Naive thymus-derived CD8-positive, alpha-beta T cell (primary cell): ENCODE data around the gene ABCC6. TPM values are rescaled to one million over a fixed set of nuclear protein-coding genes. Genes with fewer than 3 reads are reported as not detected.

ENCODE experiments used
- ATAC-seq, 2 donors: fragments of 150-1000 bp; cut with Tn5 transposase in 1 of 2; sonication (Bioruptor Pico), chemical (Tn5 transposase) in 1 of 2; 1 replicate in 1 of 2; 2 replicates in 1 of 2; pipeline ENCODE4 v1.10.0; 2021; ENCODE audit warnings: mild to moderate bottlenecking in 2 of 2, moderate library complexity in 2 of 2
- POLR2A ChIA-PET: fragments of 350-600 bp; sonication (Branson Sonifier 250); formaldehyde crosslinking; loops from one replicate; lab custom pipeline; 2021; ENCODE audit warnings: antibody characterized with exemption; lab: Charles Lee
- DNase-seq, 10 donors: peaks; one replicate each; pipeline versions ENCODE4 v3.0.0 to v3.0.0-alpha.2; 2020 to 2022
- H3K27ac Mint-ChIP-seq, 10 donors: one replicate each; pipeline ENCODE4 v1.8.0; 2020 to 2022; ENCODE audit warnings: mild to moderate bottlenecking in 10 of 10, mixed read lengths in 10 of 10, moderate library complexity in 4 of 10, inconsistent platforms in 1 of 10
- H3K27me3 Mint-ChIP-seq, 5 donors: one replicate each; pipeline ENCODE4 v1.8.0; 2021 to 2022; ENCODE audit warnings: mixed read lengths in 5 of 5
- H3K36me3 Mint-ChIP-seq, 3 donors: one replicate each; pipeline ENCODE4 v1.8.0; 2020 to 2022; ENCODE audit warnings: mixed read lengths in 3 of 3, mild to moderate bottlenecking in 2 of 3, inconsistent platforms in 1 of 3
- H3K4me1 Mint-ChIP-seq, 4 donors: one replicate each; pipeline ENCODE4 v1.8.0; 2021 to 2022; ENCODE audit warnings: mixed read lengths in 4 of 4
- H3K4me3 Mint-ChIP-seq, 10 donors: one replicate each; pipeline ENCODE4 v1.8.0; 2020 to 2022; ENCODE audit warnings: mild to moderate bottlenecking in 10 of 10, mixed read lengths in 10 of 10, moderate library complexity in 6 of 10, inconsistent platforms in 1 of 10
- H3K9me3 Mint-ChIP-seq, 9 donors: one replicate each; pipeline ENCODE4 v1.8.0; 2020 to 2022; ENCODE audit warnings: mixed read lengths in 9 of 9, mild to moderate bottlenecking in 3 of 9, inconsistent platforms in 1 of 9, moderate library complexity in 1 of 9
- polyA plus RNA-seq, 3 donors: library from polyadenylated mRNA; unstranded; fragments of 300-500 nt; fragmentation: Illumina TruSeq; gene quantifications; one replicate each; pipeline ENCODE4 v1.2.3, GENCODE V29; 2021
- total RNA-seq, 8 experiments: library from RNA in 2 of 8; stranded (reverse) in 2 of 8; gene quantifications; one replicate each; pipeline ENCODE4 v1.2.3 and lab custom pipeline; 2021 to 2026

Gene ABCC6
- total and polyA plus RNA-seq, 5 experiments from 2014 or later: 0.04 to 0.08 TPM; not detected in 3

- peak overlapping the region in 1 of 10 donors; percentile 49 for H3K27ac Mint-ChIP-seq
- POLR2A ChIA-PET: no interaction called here
Measured at GRCh38 chr16:16141141-16141540, 82.2 kb downstream of the ABCC6 start.

GRCh38 chr16:16140537-16140936 is 82.8 kb downstream of the ABCC6 start:
- Mint-ChIP-seq H3K27me3 (no peaks in the 10 kb centered on the region), H3K27ac (no peak overlapping the region), H3K4me1 (peaks cover 0 to 6% (median 0%) of the 10 kb centered on the region in 4 donors), H3K9me3 (no peaks in the 10 kb centered on the region), H3K36me3 (peaks cover 4 to 79% (median 23%) of the 10 kb centered on the region in 3 donors), H3K4me3 (no peak overlapping the region)
- POLR2A ChIA-PET: no interaction called here
- ATAC-seq (no peak), DNase-seq (no peak)

More at GRCh38 chr16:16141141-16141540, 82.2 kb downstream of the ABCC6 start:
- no peak overlapping the region for H3K4me3 Mint-ChIP-seq
- no peaks in the 10 kb centered on the region for H3K9me3 Mint-ChIP-seq
- H3K4me1 Mint-ChIP-seq: peaks cover 0 to 8% (median 0%) of the 10 kb centered on the region in 4 donors
- DNase-seq (no peak), ATAC-seq (no peak)
- peaks cover 4 to 75% (median 22%) of the 10 kb centered on the region in 3 donors for H3K36me3 Mint-ChIP-seq
- H3K27me3 Mint-ChIP-seq: no peaks in the 10 kb centered on the region

DNA sequence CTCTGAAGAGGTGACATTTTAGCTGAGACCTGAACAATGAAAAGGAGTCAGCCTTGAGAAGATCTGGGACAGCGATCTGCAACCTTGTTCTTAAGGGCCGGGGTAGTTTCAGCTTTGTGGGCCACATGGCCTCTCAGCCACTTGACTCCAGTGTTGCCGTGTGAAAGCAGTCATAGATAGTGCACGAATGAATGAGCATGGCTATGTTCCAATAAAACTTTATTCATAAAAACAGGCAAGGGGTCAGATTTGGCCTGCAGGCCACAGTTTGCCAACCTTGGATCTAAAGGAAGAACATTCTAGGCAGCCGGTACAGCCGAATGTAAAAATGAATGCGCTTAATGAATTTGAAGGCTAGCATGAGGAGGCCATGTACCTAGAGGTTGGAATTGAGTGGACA is 83.5 kb downstream of the ABCC6 start:
- peaks cover 4 to 86% (median 27%) of the 10 kb centered on the region in 3 donors for H3K36me3 Mint-ChIP-seq
- no peak for ATAC-seq
- H3K4me1 Mint-ChIP-seq: peaks cover 0 to 3% (median 0%) of the 10 kb centered on the region in 4 donors
- no peak overlapping the region for H3K4me3 Mint-ChIP-seq
- POLR2A ChIA-PET: no interaction called here
- no peaks in the 10 kb centered on the region for H3K9me3 Mint-ChIP-seq
- no peak overlapping the region for H3K27ac Mint-ChIP-seq
- DNase-seq: no peak
- H3K27me3 Mint-ChIP-seq: no peaks in the 10 kb centered on the region

GRCh38 chr16:16139061-16139460 is 84.2 kb downstream of the ABCC6 start:
- no peak overlapping the region for H3K4me3 Mint-ChIP-seq
- POLR2A ChIA-PET: no interaction called here
- no peaks in the 10 kb centered on the region for H3K9me3 Mint-ChIP-seq
- ATAC-seq (no peak), DNase-seq (no peak)
- H3K36me3 Mint-ChIP-seq: peaks cover 4 to 89% (median 30%) of the 10 kb centered on the region in 3 donors
- peak overlapping the region in 1 of 10 donors; percentile 85 for H3K27ac Mint-ChIP-seq
- peaks cover 0 to 3% (median 0%) of the 10 kb centered on the region in 4 donors for H3K4me1 Mint-ChIP-seq
- H3K27me3 Mint-ChIP-seq: no peaks in the 10 kb centered on the region

DNA sequence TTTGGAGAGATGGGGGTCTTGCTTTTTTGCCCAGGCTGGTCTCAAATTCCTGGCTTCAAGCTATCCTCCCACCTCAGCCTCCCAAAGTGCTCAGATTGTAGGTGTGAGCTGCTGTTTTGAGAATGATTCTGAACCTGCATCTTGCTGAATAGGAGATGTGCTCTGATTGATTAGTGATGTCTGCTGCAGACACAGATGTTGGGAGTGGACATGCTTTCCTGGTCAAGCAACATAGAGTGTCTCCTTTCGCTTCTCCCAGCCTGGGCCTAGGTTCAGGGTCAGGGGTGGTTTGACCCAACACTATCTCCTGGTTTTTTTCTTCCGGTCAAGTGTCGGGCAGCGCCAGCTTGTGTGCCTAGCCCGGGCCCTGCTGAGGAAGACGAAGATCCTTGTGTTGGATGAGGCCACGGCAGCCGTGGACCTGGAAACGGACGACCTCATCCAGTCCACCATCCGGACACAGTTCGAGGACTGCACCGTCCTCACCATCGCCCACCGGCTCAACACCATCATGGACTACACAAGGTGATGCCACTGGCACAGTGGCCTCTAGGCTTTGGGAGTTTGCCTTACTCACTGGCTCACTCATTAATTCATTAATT is 85.2 kb downstream of the ABCC6 start:
- POLR2A ChIA-PET: no interaction called here
- Mint-ChIP-seq H3K27ac (no peak overlapping the region), H3K4me1 (peaks cover 0 to 5% (median 0%) of the 10 kb centered on the region in 4 donors), H3K36me3 (peaks cover 4 to 93% (median 35%) of the 10 kb centered on the region in 3 donors), H3K4me3 (no peak overlapping the region), H3K9me3 (no peaks in the 10 kb centered on the region), H3K27me3 (no peaks in the 10 kb centered on the region)
- no peak for ATAC-seq
- DNase-seq: no peak

- no peak for ATAC-seq
- POLR2A ChIA-PET: no interaction called here
- Mint-ChIP-seq H3K27ac (no peak overlapping the region), H3K36me3 (peaks cover 4 to 95% (median 38%) of the 10 kb centered on the region in 3 donors), H3K27me3 (no peaks in the 10 kb centered on the region), H3K9me3 (no peaks in the 10 kb centered on the region), H3K4me1 (peaks cover 0 to 5% (median 0%) of the 10 kb centered on the region in 4 donors), H3K4me3 (no peak overlapping the region)
- DNase-seq: no peak
Measured at GRCh38 chr16:16137110-16137509, 86.2 kb downstream of the ABCC6 start.

GRCh38 chr16:16136588-16136987 is 86.7 kb downstream of the ABCC6 start:
- no peak overlapping the region for H3K4me3 Mint-ChIP-seq
- H3K4me1 Mint-ChIP-seq: peaks cover 0 to 5% (median 0%) of the 10 kb centered on the region in 4 donors
- POLR2A ChIA-PET: no interaction called here
- ATAC-seq (no peak), DNase-seq (no peak)
- H3K36me3 Mint-ChIP-seq: peaks cover 4 to 96% (median 40%) of the 10 kb centered on the region in 3 donors
- H3K27ac Mint-ChIP-seq: no peak overlapping the region
- no peaks in the 10 kb centered on the region for H3K9me3 Mint-ChIP-seq
- no peaks in the 10 kb centered on the region for H3K27me3 Mint-ChIP-seq

DNA sequence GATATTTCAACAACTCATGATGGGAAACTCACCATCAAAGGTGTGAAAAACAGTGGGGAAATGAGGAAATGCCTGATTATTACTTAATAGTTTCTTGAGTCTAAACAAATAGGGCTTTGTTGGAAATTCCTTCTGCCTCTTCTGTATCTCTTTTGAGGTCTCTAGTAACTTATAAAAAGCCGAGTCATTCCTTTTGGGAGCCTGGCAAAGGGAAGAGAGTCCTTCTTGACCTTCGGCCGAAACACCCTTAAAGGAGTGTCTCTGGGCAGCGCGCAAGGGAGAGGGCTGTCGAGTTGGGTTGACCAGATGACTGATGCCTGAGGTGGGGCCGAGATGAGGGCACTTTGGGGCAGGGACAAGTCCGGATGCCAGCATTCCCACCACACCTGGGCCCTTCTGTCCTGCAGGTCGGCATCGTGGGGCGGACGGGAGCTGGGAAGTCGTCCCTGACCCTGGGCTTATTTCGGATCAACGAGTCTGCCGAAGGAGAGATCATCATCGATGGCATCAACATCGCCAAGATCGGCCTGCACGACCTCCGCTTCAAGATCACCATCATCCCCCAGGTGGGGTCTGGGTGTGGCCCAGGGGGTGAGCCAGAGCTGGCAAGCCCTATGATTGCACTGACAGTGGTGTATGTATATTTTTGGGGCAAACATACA is 89.2 kb downstream of the ABCC6 start:
- POLR2A ChIA-PET: interaction anchor here (0.7 kb wide), 1 partner anchor 533 kb away, joined by 3 read pairs; no protein-coding TSS in a partner anchor
- DNase-seq (no peak), ATAC-seq (no peak)
- H3K36me3 Mint-ChIP-seq: peaks cover 0 to 93% (median 27%) of the 10 kb centered on the region in 3 donors
- H3K27me3 Mint-ChIP-seq: no peaks in the 10 kb centered on the region
- peaks cover 0 to 2% (median under 1%) of the 10 kb centered on the region in 4 donors for H3K4me1 Mint-ChIP-seq
- no peaks in the 10 kb centered on the region for H3K9me3 Mint-ChIP-seq
- H3K27ac Mint-ChIP-seq: peak overlapping the region in 1 of 10 donors; percentile 31
- H3K4me3 Mint-ChIP-seq: peak overlapping the region in 1 of 10 donors; percentile 42

- no peaks in the 10 kb centered on the region for H3K27me3 Mint-ChIP-seq
- no peak overlapping the region for H3K4me3 Mint-ChIP-seq
- peaks cover 0 to 6% (median 2%) of the 10 kb centered on the region in 4 donors for H3K4me1 Mint-ChIP-seq
- POLR2A ChIA-PET: interaction anchor here (0.6 to 0.7 kb wide), 2 partner anchors 187 to 243 kb away, joined by 3 read pairs; no protein-coding TSS in a partner anchor
- peak overlapping the region in 3 of 10 donors; percentile 49 to 53 (median 51) for H3K27ac Mint-ChIP-seq
- no peaks in the 10 kb centered on the region for H3K9me3 Mint-ChIP-seq
- no peak for DNase-seq
- peaks cover 0 to 87% (median 24%) of the 10 kb centered on the region in 3 donors for H3K36me3 Mint-ChIP-seq
- no peak for ATAC-seq
Measured at GRCh38 chr16:16131659-16132058, 91.6 kb downstream of the ABCC6 start.

DNA sequence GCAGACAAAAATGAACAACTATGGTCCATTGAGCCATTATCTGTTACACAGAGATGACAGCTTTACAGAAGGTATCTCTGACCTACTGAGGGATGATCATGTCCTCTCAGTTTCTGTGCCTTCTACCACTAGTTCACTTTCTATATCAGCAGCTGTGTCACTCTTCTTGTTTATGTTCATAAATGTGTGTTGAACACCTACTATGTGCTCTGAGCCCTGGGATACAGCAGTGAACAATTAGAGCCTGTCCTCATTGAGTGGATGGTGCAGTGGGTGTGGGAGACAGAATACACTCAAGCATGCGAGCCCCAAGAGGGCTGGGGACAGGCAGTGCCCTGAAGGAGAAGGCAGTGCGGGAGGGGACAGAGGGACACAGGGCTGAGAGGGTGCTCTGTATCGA is 92.1 kb downstream of the ABCC6 start:
- H3K4me1 Mint-ChIP-seq: peaks cover 0 to 6% (median 2%) of the 10 kb centered on the region in 4 donors
- POLR2A ChIA-PET: interaction anchor here (0.6 kb wide), 2 partner anchors 37 to 186 kb away, joined by 3 to 4 read pairs; no protein-coding TSS in a partner anchor

GRCh38 chr16:16127469-16128116 is 95.7 kb downstream of the ABCC6 start:
- no peak overlapping the region for H3K4me3 Mint-ChIP-seq
- peaks cover 20 to 85% (median 34%) of the 10 kb centered on the region in 3 donors for H3K36me3 Mint-ChIP-seq
- H3K4me1 Mint-ChIP-seq: peaks cover 0 to 6% (median under 1%) of the 10 kb centered on the region in 4 donors
- peak; percentile 85 to 90 for ATAC-seq
- H3K27ac Mint-ChIP-seq: peak overlapping the region in 5 of 10 donors; percentile 19 to 75 (median 48)
- peak; percentile 39 to 81 (median 63) for DNase-seq
- no peaks in the 10 kb centered on the region for H3K27me3 Mint-ChIP-seq
- POLR2A ChIA-PET: interaction anchor here (0.7 kb wide), 2 partner anchors 12 to 356 kb away, joined by 3 to 5 read pairs; no protein-coding TSS in a partner anchor
- H3K9me3 Mint-ChIP-seq: peaks cover 0 to 19% (median 11%) of the 10 kb centered on the region in 9 donors

More for the DNA sequence above, 92.1 kb downstream of the ABCC6 start:
- Mint-ChIP-seq H3K27ac (peak overlapping the region in 1 of 10 donors; percentile 51), H3K27me3 (no peaks in the 10 kb centered on the region), H3K4me3 (no peak overlapping the region), H3K9me3 (no peaks in the 10 kb centered on the region), H3K36me3 (peaks cover 0 to 86% (median 24%) of the 10 kb centered on the region in 3 donors)
- no peak for ATAC-seq
- DNase-seq: no peak

GRCh38 chr16:16126896-16127295 is 96.4 kb downstream of the ABCC6 start:
- POLR2A ChIA-PET: no interaction called here
- H3K27ac Mint-ChIP-seq: peak overlapping the region in 3 of 10 donors; percentile 51 to 77 (median 75)

More at GRCh38 chr16:16126896-16127295, 96.4 kb downstream of the ABCC6 start:
- DNase-seq (no peak), ATAC-seq (no peak)
- peaks cover 24 to 85% (median 36%) of the 10 kb centered on the region in 3 donors for H3K36me3 Mint-ChIP-seq
- H3K4me3 Mint-ChIP-seq: peak overlapping the region in 1 of 10 donors; percentile 15
- no peaks in the 10 kb centered on the region for H3K27me3 Mint-ChIP-seq
- peaks cover 0 to 19% (median 11%) of the 10 kb centered on the region in 9 donors for H3K9me3 Mint-ChIP-seq
- peaks cover 0 to 6% (median under 1%) of the 10 kb centered on the region in 4 donors for H3K4me1 Mint-ChIP-seq
